HG03575 (cell line): ENCODE measurements around the gene CNPPD1.

ENCODE experiments used
- ATAC-seq: cut with Tn5 transposase; IDR thresholded peaks from one replicate; pipeline ENCODE4 v1.9.1; 2021; ENCODE audit not compliant: unreplicated experiment, insufficient number of reproducible peaks, low FRiP score; ENCODE audit errors: extremely low read depth

CNPPD1 gene

GRCh38 chr2:219167997-219168396 lies 8.7 kb downstream of the CNPPD1 start:
- ATAC-seq, result no peak

- no peak for ATAC-seq
These were observed 11.4 kb downstream of the CNPPD1 start for GRCh38 chr2:219165058-219165911.

GRCh38 chr2:219163156-219163555 lies 13.6 kb downstream of the CNPPD1 start:
- ATAC-seq, result no peak

- no peak for ATAC-seq
These were observed 15.6 kb downstream of the CNPPD1 start for GRCh38 chr2:219161097-219161496.

GRCh38 chr2:219160186-219161017 lies 16.3 kb downstream of the CNPPD1 start, which contains the start of gene NHEJ1:
Gene NHEJ1 (minus strand): TSS chr2:219160815. CDS start chr2:219158362, 2,453 bp downstream.
- ATAC-seq, result peak; percentile 47

- ATAC-seq, result no peak
These were observed 16.9 kb downstream of the CNPPD1 start for GRCh38 chr2:219159771-219160185.

GRCh38 chr2:219158586-219158985 lies 18.1 kb downstream of the CNPPD1 start:
- ATAC-seq, result no peak

GRCh38 chr2:219158025-219158424 lies 18.7 kb downstream of the CNPPD1 start:
- no peak for ATAC-seq

- ATAC-seq, result no peak
These were observed 19.3 kb downstream of the CNPPD1 start for GRCh38 chr2:219157396-219157795.

- ATAC-seq, result no peak
These were observed 21.6 kb downstream of the CNPPD1 start for GRCh38 chr2:219155054-219155644.

GRCh38 chr2:219149667-219150066 lies 27.1 kb downstream of the CNPPD1 start:
- no peak for ATAC-seq

- no peak for ATAC-seq
These were observed 34.4 kb downstream of the CNPPD1 start for GRCh38 chr2:219142329-219142728.

GRCh38 chr2:219140722-219141121 lies 36.0 kb downstream of the CNPPD1 start:
- no peak for ATAC-seq

- no peak for ATAC-seq
These were observed 42.7 kb downstream of the CNPPD1 start for GRCh38 chr2:219133976-219134375.

GRCh38 chr2:219131744-219132143 lies 45.0 kb downstream of the CNPPD1 start:
- ATAC-seq, result no peak

GRCh38 chr2:219131327-219131726 lies 45.4 kb downstream of the CNPPD1 start:
- no peak for ATAC-seq

GRCh38 chr2:219129589-219129988 lies 47.1 kb downstream of the CNPPD1 start:
- no peak for ATAC-seq

GRCh38 chr2:219128396-219128795 lies 48.3 kb downstream of the CNPPD1 start:
- no peak for ATAC-seq

- ATAC-seq, result no peak
These were observed 49.6 kb downstream of the CNPPD1 start for GRCh38 chr2:219127037-219127635.
